GM18858 (cell line): Measurements from ENCODE around the gene BCR.

Source experiments
- ATAC-seq: cut with Tn5 transposase; IDR thresholded peaks from one replicate; pipeline ENCODE4 v1.9.1; 2021; ENCODE audit not compliant: unreplicated experiment

BCR gene

GRCh38 chr22:23242473-23243001 lies 62.2 kb downstream of the BCR start:
- no peak for ATAC-seq

- ATAC-seq = no peak
These were observed 62.8 kb downstream of the BCR start for GRCh38 chr22:23243006-23243573.

GRCh38 chr22:23243859-23244689 lies 63.8 kb downstream of the BCR start:
- ATAC-seq = no peak

GRCh38 chr22:23244690-23245044 lies 64.4 kb downstream of the BCR start:
- ATAC-seq = no peak

GRCh38 chr22:23245045-23245798 lies 64.9 kb downstream of the BCR start:
- ATAC-seq = no peak

GRCh38 chr22:23245799-23246136 lies 65.5 kb downstream of the BCR start:
- ATAC-seq = no peak

- ATAC-seq = no peak
These were observed 66.9 kb downstream of the BCR start for GRCh38 chr22:23246982-23247766.

- ATAC-seq = no peak
These were observed 68.3 kb downstream of the BCR start for GRCh38 chr22:23248583-23248982.

- ATAC-seq = no peak
These were observed 69.9 kb downstream of the BCR start for GRCh38 chr22:23250056-23250784.

GRCh38 chr22:23250785-23251363 lies 70.6 kb downstream of the BCR start:
- no peak for ATAC-seq

- no peak for ATAC-seq
These were observed 71.3 kb downstream of the BCR start for GRCh38 chr22:23251445-23252093.

- ATAC-seq = no peak
These were observed 73.3 kb downstream of the BCR start for GRCh38 chr22:23253475-23254055.

- no peak for ATAC-seq
These were observed 75.3 kb downstream of the BCR start for GRCh38 chr22:23255506-23256170.

GRCh38 chr22:23256171-23256932 lies 76.0 kb downstream of the BCR start:
- no peak for ATAC-seq

- ATAC-seq = no peak
These were observed 76.9 kb downstream of the BCR start for GRCh38 chr22:23256986-23257888.

GRCh38 chr22:23257889-23258825 lies 77.8 kb downstream of the BCR start:
- ATAC-seq = no peak
